ENCODE data around the gene CTNNA3.

CTNNA3 gene

DNA sequence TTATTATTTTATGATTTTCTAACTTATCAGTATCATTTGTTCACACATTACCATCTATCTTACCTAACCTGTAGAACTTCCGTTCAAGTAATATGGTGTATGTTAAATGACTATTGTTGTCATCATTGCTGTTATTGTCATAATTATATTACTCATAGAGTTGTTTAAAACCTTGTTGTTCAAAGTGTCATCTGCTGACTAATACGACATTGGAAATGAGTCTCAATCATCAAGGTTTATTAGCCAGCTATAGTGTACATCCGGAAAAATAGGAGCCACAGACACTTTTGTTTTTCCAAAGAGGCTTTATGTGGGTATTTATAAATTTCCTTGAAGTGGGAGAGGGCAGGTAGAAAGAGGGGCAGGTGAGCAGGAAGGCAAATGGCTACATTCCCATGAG lies 1157.1 kb downstream of the CTNNA3 start:
- DNase-seq (ENCODE audit: low read depth), result no peak
- no peak overlapping the region for H3K4me3 ChIP-seq (ENCODE audit: low read depth, low read length)
- TF ChIP-seq, protein P1, sequence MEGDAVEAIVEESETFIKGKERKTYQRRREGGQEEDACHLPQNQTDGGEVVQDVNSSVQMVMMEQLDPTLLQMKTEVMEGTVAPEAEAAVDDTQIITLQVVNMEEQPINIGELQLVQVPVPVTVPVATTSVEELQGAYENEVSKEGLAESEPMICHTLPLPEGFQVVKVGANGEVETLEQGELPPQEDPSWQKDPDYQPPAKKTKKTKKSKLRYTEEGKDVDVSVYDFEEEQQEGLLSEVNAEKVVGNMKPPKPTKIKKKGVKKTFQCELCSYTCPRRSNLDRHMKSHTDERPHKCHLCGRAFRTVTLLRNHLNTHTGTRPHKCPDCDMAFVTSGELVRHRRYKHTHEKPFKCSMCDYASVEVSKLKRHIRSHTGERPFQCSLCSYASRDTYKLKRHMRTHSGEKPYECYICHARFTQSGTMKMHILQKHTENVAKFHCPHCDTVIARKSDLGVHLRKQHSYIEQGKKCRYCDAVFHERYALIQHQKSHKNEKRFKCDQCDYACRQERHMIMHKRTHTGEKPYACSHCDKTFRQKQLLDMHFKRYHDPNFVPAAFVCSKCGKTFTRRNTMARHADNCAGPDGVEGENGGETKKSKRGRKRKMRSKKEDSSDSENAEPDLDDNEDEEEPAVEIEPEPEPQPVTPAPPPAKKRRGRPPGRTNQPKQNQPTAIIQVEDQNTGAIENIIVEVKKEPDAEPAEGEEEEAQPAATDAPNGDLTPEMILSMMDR (IDR thresholded peaks at IDR 0.05; ENCODE audit: control insufficient read depth, extremely low read depth, insufficient read depth), result no peak

DNA sequence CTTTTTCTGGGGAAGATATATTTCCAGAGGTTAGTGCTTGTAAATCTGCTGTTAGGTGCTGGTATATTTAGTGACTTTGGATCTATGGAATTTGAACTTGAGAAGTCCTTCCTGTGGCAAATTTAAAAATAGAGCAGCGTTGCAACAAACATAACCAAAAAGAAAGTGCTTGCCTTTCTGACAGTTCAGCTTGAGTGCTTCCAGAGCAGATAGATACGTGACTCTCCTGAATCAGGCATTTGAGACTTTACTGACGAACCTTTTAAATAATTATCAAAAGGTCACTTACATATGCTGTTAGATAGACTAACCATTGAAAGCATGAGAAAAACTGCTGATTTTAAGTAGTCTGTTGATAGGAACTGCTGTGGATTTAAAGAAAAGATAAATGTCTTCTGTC lies 1157.6 kb downstream of the CTNNA3 start:
- TF ChIP-seq, protein P1 (IDR thresholded peaks at IDR 0.05; ENCODE audit: control insufficient read depth, extremely low read depth, insufficient read depth), result no peak
- no peak for DNase-seq (ENCODE audit: low read depth)
- no peak overlapping the region for H3K4me3 ChIP-seq (ENCODE audit: low read depth, low read length)

DNA sequence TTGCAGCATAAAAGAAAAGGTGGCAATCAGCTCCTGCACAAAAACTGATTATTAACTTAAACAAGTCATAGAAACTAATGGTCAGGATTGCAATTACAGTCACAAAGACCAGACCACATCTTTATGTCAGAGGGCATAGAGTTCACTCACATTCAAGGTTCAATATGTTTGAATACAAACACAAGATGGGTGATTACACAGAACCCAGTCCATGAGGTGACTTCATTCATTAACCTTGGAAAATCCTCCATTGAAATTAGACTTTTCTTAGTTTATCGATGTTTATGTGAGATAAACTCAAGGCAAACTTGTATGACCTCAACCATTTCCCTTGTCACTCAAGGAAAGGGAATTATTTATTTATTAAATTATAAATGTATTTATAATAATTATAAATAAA lies 1158.8 kb downstream of the CTNNA3 start:
- no peak for DNase-seq (ENCODE audit: low read depth)
- TF ChIP-seq, protein P1 (IDR thresholded peaks at IDR 0.05; ENCODE audit: control insufficient read depth, extremely low read depth, insufficient read depth), result no peak
- H3K4me3 ChIP-seq (ENCODE audit: low read depth, low read length), result no peak overlapping the region

DNA sequence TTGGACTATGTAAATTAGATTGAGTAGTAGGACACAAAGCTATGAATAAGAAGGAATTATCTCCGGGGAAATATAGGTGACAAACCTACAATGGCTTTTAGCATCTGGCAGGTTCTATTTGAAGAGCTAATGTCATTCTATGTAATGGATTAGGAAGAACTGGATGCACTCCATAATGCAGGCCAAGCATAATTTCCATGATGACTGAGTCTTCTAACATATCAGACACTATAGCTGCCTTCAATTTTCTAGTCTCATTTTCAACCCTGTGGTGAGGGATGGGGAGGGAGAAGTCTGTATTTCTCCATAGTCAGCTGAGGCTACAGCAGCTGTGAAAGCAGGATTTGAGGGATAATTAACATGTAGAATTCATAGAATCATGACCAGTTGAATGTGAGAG lies 1160.6 kb downstream of the CTNNA3 start:
- no peak for DNase-seq (ENCODE audit: low read depth)
- H3K4me3 ChIP-seq (ENCODE audit: low read depth, low read length), result no peak overlapping the region
- TF ChIP-seq, protein P1 (IDR thresholded peaks at IDR 0.05; ENCODE audit: control insufficient read depth, extremely low read depth, insufficient read depth), result no peak

DNA sequence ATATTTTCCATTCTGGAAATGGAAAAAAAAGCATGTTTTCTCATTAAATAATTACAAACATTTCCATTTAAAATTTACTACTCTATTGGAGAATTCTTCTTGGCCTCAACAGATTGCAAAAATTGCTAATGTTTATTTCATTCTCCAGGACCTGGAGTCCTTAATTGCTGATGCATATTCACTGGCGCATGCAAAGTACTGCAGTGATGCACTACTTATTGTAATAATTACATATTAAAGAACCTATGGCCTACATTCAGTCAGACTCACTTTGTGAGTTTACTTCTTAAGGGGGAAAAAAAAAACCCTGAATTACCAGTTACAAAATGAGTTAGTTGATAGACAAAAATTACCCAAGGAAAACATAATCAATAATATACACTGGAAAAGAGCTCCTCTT lies 1161.1 kb downstream of the CTNNA3 start:
- no peak overlapping the region for H3K4me3 ChIP-seq (ENCODE audit: low read depth, low read length)
- no peak for DNase-seq (ENCODE audit: low read depth)
- TF ChIP-seq, protein P1 (IDR thresholded peaks at IDR 0.05; ENCODE audit: control insufficient read depth, extremely low read depth, insufficient read depth), result no peak

DNA sequence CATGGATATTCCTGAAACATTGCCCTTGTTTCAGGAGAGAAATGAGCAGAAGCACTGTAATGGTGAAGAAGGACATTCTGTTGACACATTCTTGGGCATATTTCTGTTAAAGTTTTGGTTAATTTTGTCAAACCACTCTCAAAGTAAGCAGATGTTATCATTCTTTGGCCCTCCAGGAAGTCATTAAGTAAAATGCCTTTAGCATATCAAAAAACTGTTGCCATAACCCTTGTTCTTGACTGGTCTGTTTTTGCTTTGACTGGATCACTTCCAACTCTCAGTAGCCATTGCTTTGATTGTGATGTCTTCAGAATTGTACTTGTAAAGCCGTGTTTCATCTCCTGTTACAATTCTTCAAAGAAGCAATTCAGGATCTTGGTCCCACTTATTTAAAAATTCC lies 1174.5 kb downstream of the CTNNA3 start:
- DNase-seq (ENCODE audit: low read depth), result no peak
- no peak overlapping the region for H3K4me3 ChIP-seq (ENCODE audit: low read depth, low read length)
- TF ChIP-seq, protein P1 (IDR thresholded peaks at IDR 0.05; ENCODE audit: control insufficient read depth, extremely low read depth, insufficient read depth), result no peak

DNA sequence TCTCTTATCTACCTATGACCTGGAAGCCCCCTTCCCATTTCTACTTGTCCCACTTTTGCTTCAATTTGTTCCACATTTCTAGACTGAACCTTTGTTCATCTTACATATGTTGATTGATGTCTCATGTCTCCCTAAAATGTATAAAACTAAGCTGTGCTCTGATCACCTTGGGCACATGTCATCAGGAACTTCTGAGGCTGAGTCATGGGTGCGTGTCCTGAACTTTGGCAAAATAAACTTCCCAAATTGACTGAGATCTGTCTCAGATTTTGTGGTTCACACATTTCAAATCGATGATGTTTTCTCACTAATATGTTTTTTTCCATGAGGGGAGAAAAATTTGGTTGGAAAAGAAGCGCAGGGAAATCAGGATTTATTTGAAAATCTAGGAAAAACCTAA lies 1176.4 kb downstream of the CTNNA3 start:
- H3K4me3 ChIP-seq (ENCODE audit: low read depth, low read length), result no peak overlapping the region
- TF ChIP-seq, protein P1 (IDR thresholded peaks at IDR 0.05; ENCODE audit: control insufficient read depth, extremely low read depth, insufficient read depth), result no peak
- no peak for DNase-seq (ENCODE audit: low read depth)

Measured in LNCaP clone FGC (cell line).